DOHH2 (cell line): ENCODE results near the gene HMGB1.

Experiments
- H3F3A ChIP-seq: fragments of 200-600 bp; sonication (generic), shearing (Covaris generic); 2 replicates; pipeline ENCODE4 v1.6.0; 2016; ENCODE audit warnings: antibody characterized with exemption, mild to moderate bottlenecking; ENCODE audit not compliant: control insufficient read depth, insufficient read depth
- H3K27ac ChIP-seq: fragments of 200-600 bp; sonication (generic); 2 replicates; pipeline ENCODE4 v1.5.1; 2014; ENCODE audit warnings: low read depth, mild to moderate bottlenecking, low read length, moderate library complexity
- H3K27me3 ChIP-seq: fragments of 200-600 bp; sonication (generic); 2 replicates; pipeline ENCODE4 v1.6.1; 2014; ENCODE audit warnings: mild to moderate bottlenecking, low read length, mixed read lengths; ENCODE audit not compliant: control insufficient read depth
- H3K36me3 ChIP-seq: fragments of 200-600 bp; sonication (generic); 2 replicates; pipeline ENCODE4 v1.6.1; 2014; ENCODE audit warnings: mild to moderate bottlenecking, low read length, moderate library complexity, mixed read lengths; ENCODE audit not compliant: control insufficient read depth
- H3K4me1 ChIP-seq: fragments of 200-600 bp; sonication (generic); 2 replicates; pipeline ENCODE4 v1.6.1; 2014; ENCODE audit warnings: mild to moderate bottlenecking, low read length, mixed read lengths; ENCODE audit not compliant: control insufficient read depth
- H3K4me2 ChIP-seq: fragments of 200-600 bp; sonication (generic); 2 replicates; pipeline ENCODE4 v1.6.0; 2014; ENCODE audit warnings: mild to moderate bottlenecking, low read length, moderate library complexity
- H3K4me3 ChIP-seq: fragments of 200-600 bp; sonication (generic); 2 replicates; pipeline ENCODE4 v1.5.1; 2014; ENCODE audit warnings: mild to moderate bottlenecking, low read length, mixed read lengths
- H3K79me2 ChIP-seq: fragments of 200-600 bp; sonication (generic); 2 replicates; pipeline ENCODE4 v1.6.1; 2014; ENCODE audit warnings: mild to moderate bottlenecking, low read length, mixed read lengths; ENCODE audit not compliant: control insufficient read depth
- H3K9me2 ChIP-seq: fragments of 200-600 bp; sonication (generic); replicated peaks from 2 replicates; pipeline ENCODE4 v1.6.1; 2014; ENCODE audit warnings: mild to moderate bottlenecking, low read length, mixed read lengths; ENCODE audit not compliant: control insufficient read depth
- H3K9me3 ChIP-seq: fragments of 200-600 bp; sonication (generic); 2 replicates; pipeline ENCODE4 v1.6.1; 2014; ENCODE audit warnings: antibody characterized with exemption, low read length, mixed read lengths; ENCODE audit not compliant: control insufficient read depth, insufficient read depth
- H4K20me1 ChIP-seq: fragments of 200-600 bp; sonication (generic); 2 replicates; pipeline ENCODE4 v1.6.0; 2014; ENCODE audit warnings: low read depth, mild to moderate bottlenecking, antibody characterized with exemption, low read length, moderate library complexity; ENCODE audit not compliant: control insufficient read depth, insufficient read depth
- CTCF ChIP-seq: fragments of 200-600 bp; sonication (generic); IDR thresholded peaks from one replicate; pipeline ENCODE4 v1.5.1; 2014; ENCODE audit warnings: antibody characterized with exemption, mild to moderate bottlenecking, low read depth, low read length; ENCODE audit not compliant: poor library complexity, severe bottlenecking
- EZH2phosphoT487 ChIP-seq: fragments of 200-600 bp; sonication (generic); IDR thresholded peaks from 2 replicates; pipeline ENCODE4 v1.6.1; 2017; ENCODE audit warnings: borderline replicate concordance, mild to moderate bottlenecking, antibody characterized with exemption, low read length, moderate library complexity, mixed read lengths

The HMGB1 gene

GRCh38 chr13:30409886-30410704, 55.6 kb downstream of the HMGB1 start:
- no peak overlapping the region for H3K27ac ChIP-seq
- no peak overlapping the region for H3K4me2 ChIP-seq

GRCh38 chr13:30408319-30409101, 57.2 kb downstream of the HMGB1 start:
- no peak for TF ChIP-seq EZH2phosphoT487
- peak; percentile 70 for TF ChIP-seq CTCF
- Histone ChIP-seq H3K79me2 (no peaks in the 10 kb centered on the region), H3K27me3 (no peaks in the 10 kb centered on the region), H4K20me1 (no peaks in the 10 kb centered on the region), H3K27ac (peak overlapping the region; percentile 36), H3K9me3 (no peaks in the 10 kb centered on the region), H3K36me3 (no peaks in the 10 kb centered on the region), H3K9me2 (no peaks in the 10 kb centered on the region), H3F3A (peaks cover 16% of the 10 kb centered on the region), H3K4me1 (peaks cover 79% of the 10 kb centered on the region), H3K4me3 (peak overlapping the region; percentile 43), H3K4me2 (peak overlapping the region; percentile 55)

More at GRCh38 chr13:30409886-30410704, 55.6 kb downstream of the HMGB1 start:
- Histone ChIP-seq H4K20me1 (no peaks in the 10 kb centered on the region), H3K4me3 (no peak overlapping the region), H3F3A (peaks cover 24% of the 10 kb centered on the region), H3K27me3 (no peaks in the 10 kb centered on the region), H3K79me2 (peaks cover 5% of the 10 kb centered on the region), H3K9me2 (no peaks in the 10 kb centered on the region), H3K9me3 (no peaks in the 10 kb centered on the region), H3K4me1 (peaks cover 94% of the 10 kb centered on the region), H3K36me3 (no peaks in the 10 kb centered on the region)
- TF ChIP-seq CTCF (no peak), EZH2phosphoT487 (no peak)

GRCh38 chr13:30406779-30407416, 58.8 kb downstream of the HMGB1 start:
- H3K9me3 ChIP-seq = no peaks in the 10 kb centered on the region
- H3K4me2 ChIP-seq = peak overlapping the region; percentile 42
- peaks cover 63% of the 10 kb centered on the region for H3K4me1 ChIP-seq
- no peaks in the 10 kb centered on the region for H3K27me3 ChIP-seq
- H3F3A ChIP-seq = peaks cover 11% of the 10 kb centered on the region
- no peak overlapping the region for H3K4me3 ChIP-seq
- H3K27ac ChIP-seq = no peak overlapping the region
- TF ChIP-seq CTCF (peak; percentile 28), EZH2phosphoT487 (no peak)
- no peaks in the 10 kb centered on the region for H3K9me2 ChIP-seq
- no peaks in the 10 kb centered on the region for H4K20me1 ChIP-seq
- H3K79me2 ChIP-seq = no peaks in the 10 kb centered on the region
- no peaks in the 10 kb centered on the region for H3K36me3 ChIP-seq
